ENCODE results near the gene GPR4.

Gene GPR4

GRCh38 chr19:45590300-45591003 is 11.6 kb downstream of the GPR4 start:
- no peak for DNase-seq (ENCODE audit: low read depth, low spot score)

DNA sequence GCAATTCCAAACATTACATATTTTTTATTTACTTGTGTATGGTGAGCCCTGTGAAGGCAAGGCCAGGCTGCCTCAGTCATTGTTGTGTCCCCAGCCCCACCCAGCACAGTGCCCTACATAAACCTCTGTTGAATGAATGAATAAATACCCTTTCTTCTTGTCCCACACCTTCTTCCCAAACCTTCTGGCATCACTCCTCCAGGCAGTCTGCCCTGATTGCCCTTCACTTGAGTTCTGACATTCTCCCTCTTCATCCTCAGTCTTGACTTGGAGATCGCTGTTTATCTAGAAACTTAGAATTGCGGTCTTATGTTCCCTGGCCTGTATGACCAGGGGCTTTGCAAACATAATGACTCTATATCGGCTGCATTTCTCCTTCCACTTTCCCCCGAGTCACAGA is 12.2 kb downstream of the GPR4 start:
- no peak for DNase-seq (ENCODE audit: low read depth, low spot score)

DNA sequence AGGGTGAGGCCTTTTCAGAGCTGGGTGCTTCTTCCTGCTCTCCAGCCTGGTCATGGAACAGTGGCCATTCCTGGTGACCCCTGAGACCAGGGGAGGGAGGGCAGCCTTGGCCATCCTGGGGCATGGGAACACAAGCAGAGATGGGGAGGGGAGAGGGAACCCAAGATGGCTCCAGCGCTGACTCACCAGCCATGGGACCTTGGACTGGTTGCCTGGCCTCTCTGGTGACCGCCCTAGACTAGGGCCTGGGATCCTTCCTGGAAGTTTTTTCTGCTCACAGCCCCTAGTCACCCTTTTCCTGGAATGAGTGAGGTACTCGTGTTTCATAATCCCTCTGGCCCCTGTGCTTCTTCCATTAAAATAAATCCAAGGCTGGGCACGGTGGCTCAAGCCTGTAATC is 14.1 kb downstream of the GPR4 start:
- no peak for DNase-seq (ENCODE audit: low read depth, low spot score)

- DNase-seq (ENCODE audit: low read depth, low spot score) = no peak
Measured at GRCh38 chr19:45585158-45585577, 16.8 kb downstream of the GPR4 start.

GRCh38 chr19:45584332-45585157 is 17.5 kb downstream of the GPR4 start, which contains the start of gene OPA3:
TSS of gene OPA3 (minus strand) at chr19:45584802. CDS start at chr19:45584764, 38 bp downstream.
- DNase-seq (ENCODE audit: low read depth, low spot score) = peak; percentile 100

GRCh38 chr19:45581576-45581975 is 20.4 kb downstream of the GPR4 start:
- DNase-seq (ENCODE audit: low read depth, low spot score) = no peak

DNA sequence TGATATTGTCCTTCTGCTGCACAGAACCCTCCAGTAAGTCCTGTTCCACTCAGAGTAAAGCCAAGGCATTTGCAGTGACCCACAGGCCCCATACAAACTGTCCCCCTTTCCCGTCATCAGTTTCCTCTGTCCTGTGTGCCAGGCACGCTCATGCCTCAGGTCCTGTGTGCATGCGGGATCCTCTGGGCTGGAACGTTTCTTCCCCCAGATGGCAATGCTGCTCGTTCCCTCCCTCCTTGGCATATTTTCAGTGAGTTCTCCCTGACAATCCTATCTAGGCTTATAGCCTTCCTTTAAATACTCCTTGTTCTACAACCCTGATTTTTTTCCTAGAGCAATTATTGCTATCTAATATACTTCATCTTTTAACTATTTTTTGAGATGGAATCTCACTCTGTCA is 23.2 kb downstream of the GPR4 start:
- no peak for DNase-seq (ENCODE audit: low read depth, low spot score)

GRCh38 chr19:45577111-45577905 is 24.7 kb downstream of the GPR4 start:
- DNase-seq (ENCODE audit: low read depth, low spot score) = peak; percentile 55

- no peak for DNase-seq (ENCODE audit: low read depth, low spot score)
Measured at GRCh38 chr19:45576682-45577081, 25.3 kb downstream of the GPR4 start.

GRCh38 chr19:45575216-45575615 is 26.8 kb downstream of the GPR4 start:
- DNase-seq (ENCODE audit: low read depth, low spot score) = no peak

GRCh38 chr19:45574526-45574925 is 27.5 kb downstream of the GPR4 start:
- no peak for DNase-seq (ENCODE audit: low read depth, low spot score)

DNA sequence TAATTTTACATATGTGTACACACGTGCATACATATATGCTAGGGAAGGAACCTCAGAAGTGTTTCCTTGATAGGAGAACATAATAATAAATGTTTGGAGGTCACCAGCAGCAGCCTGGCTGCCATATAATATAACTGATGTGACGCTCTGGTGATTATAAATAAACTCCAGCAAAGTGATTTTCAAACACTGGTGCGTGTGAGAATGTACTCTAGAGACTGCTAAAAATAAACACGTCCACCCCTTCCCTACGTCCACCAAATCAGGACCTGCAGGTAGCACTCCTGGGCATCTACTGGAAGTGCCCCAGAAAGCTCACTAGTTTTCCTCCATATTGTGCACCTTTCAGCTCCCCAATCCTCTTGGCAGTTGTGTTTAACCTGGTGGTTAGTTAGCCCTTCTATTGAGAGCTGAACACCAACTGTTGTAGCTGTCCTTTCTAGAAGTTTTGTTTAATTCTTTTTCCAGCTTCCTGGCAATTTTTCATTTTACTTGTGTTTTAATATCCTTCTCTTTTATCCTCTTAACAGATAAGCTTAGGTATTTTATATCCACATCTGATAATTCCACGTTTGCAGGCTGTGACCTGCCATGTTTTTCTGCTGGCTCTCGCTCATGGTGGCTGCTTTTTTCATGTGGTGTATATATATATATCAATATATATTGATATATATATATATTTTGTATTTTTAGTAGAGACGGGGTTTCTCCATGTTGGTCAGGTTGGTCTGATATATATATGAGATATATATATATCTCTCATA is 30.4 kb downstream of the GPR4 start:
- no peak for DNase-seq (ENCODE audit: low read depth, low spot score)

- no peak for DNase-seq (ENCODE audit: low read depth, low spot score)
Measured at GRCh38 chr19:45569619-45570421, 32.2 kb downstream of the GPR4 start.

- DNase-seq (ENCODE audit: low read depth, low spot score) = no peak
Measured at GRCh38 chr19:45568732-45569131, 33.3 kb downstream of the GPR4 start.

DNA sequence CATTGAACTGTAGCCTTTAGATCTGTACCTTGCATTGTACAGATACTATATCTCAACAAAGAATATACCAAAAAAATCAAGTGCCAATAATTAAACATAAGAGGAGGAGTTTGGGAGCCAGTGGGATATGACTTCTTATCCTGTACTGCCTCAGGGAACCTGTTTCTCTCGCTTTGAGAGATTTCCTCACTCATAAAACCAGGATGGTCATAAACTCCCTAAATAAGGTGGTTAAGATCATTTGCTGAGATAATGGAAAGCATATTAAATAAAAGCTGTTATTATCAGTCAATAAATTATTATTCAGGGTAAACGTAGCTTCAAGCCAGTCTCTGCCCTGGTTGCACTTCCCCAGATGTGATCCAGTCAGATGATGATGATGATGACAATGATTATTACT is 34.4 kb downstream of the GPR4 start:
- DNase-seq (ENCODE audit: low read depth, low spot score) = no peak

- DNase-seq (ENCODE audit: low read depth, low spot score) = no peak
Measured at GRCh38 chr19:45564131-45564780, 37.8 kb downstream of the GPR4 start.

DNA sequence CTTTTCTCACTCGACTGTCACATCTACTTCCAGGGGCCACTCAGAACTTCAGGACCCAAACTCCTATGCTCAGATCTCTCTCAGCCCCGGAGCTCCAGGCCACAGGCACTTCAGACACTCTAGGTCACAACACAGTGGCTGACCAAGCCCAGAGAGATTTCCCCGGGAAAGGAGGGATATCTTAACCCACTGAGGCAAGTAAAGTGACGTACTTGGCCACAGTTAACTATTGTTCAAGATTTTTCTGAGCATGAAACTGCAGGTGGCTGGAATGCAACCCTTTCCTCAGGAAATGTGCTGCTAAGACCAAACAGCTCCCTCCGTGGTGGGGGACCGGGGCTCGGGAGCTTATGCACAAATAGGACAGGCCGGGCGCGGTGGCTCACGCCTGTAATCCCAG is 41.3 kb downstream of the GPR4 start:
- DNase-seq (ENCODE audit: low read depth, low spot score) = no peak

DNA sequence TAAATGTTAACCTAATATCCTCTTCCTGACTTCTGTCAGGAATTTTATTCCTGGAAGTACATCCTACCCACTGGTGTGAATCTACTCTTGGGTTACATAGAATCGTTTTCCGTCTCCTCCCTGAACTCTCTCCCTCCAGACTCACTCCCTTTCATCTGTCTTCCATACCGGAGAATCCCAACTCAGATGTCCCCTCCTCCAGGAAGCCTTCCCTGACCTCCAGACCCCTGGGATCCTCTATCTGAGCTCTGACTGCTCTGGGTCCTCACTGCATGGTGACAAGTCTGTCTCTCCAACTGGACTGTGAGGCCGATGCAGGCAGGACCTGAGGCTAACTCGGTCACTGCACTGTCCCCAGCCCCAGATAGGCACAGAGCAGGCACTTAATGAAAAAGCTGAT is 42.0 kb downstream of the GPR4 start:
- DNase-seq (ENCODE audit: low read depth, low spot score) = no peak

- no peak for DNase-seq (ENCODE audit: low read depth, low spot score)
Measured at GRCh38 chr19:45558399-45558878, 43.6 kb downstream of the GPR4 start.

GRCh38 chr19:45556835-45557234 is 45.2 kb downstream of the GPR4 start:
- DNase-seq (ENCODE audit: low read depth, low spot score) = no peak

Data from brain pericyte (primary cell).